ENCODE results near the gene MCTP1.

DNA sequence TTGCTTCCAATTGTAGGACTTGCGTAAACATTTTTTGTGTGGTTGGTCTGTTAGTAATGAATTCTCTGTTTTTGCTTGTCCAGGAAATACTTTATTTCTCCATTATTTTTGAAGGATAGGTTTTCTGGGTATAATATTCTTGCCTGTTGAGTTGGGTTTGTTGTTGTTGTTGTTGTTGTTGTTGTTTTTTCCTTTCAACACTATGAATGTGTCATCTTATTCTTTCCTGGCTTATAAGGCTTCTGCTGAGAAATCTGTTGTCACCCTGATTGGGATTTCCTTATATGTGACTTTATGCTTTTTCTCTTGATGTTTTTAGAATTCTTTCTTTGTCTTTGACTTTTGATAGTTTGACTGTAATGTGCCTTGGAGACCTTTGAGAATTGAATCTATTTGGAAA is 626.6 kb downstream of the MCTP1 start:
- TF ChIP-seq, protein P1, sequence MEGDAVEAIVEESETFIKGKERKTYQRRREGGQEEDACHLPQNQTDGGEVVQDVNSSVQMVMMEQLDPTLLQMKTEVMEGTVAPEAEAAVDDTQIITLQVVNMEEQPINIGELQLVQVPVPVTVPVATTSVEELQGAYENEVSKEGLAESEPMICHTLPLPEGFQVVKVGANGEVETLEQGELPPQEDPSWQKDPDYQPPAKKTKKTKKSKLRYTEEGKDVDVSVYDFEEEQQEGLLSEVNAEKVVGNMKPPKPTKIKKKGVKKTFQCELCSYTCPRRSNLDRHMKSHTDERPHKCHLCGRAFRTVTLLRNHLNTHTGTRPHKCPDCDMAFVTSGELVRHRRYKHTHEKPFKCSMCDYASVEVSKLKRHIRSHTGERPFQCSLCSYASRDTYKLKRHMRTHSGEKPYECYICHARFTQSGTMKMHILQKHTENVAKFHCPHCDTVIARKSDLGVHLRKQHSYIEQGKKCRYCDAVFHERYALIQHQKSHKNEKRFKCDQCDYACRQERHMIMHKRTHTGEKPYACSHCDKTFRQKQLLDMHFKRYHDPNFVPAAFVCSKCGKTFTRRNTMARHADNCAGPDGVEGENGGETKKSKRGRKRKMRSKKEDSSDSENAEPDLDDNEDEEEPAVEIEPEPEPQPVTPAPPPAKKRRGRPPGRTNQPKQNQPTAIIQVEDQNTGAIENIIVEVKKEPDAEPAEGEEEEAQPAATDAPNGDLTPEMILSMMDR (IDR thresholded peaks at IDR 0.05) = no peak
- no peak for TF ChIP-seq POLR2A (IDR thresholded peaks at IDR 0.05)
